Activated CD4-positive, CD25-positive, alpha-beta regulatory T cell treated with anti-CD3 and anti-CD28 coated beads, Interleukin-2, amount 50 U/mL, for 16 hours (primary cell): Measurements from ENCODE around the gene BPIFB6.

Experiments used
- DNase-seq: peaks from one replicate; pipeline ENCODE4 v3.0.0-alpha.2; 2020; ENCODE audit warnings: low read depth, low spot score

The BPIFB6 gene

GRCh38 chr20:33031531-33031930 is at the start of gene BPIFB6:
Gene BPIFB6, plus strand, starts transcription at chr20:33031648. Its CDS starts 0 bp downstream, at chr20:33031648.
- DNase-seq, result no peak

GRCh38 chr20:32982617-32983458 is 48.6 kb upstream of the BPIFB6 start:
- DNase-seq, result no peak

- no peak for DNase-seq
Observed at GRCh38 chr20:32983459-32984112, 47.9 kb upstream of the BPIFB6 start.

- DNase-seq, result no peak
Observed at GRCh38 chr20:32984196-32984595, 47.3 kb upstream of the BPIFB6 start.

GRCh38 chr20:32984631-32985354 is 46.7 kb upstream of the BPIFB6 start:
- DNase-seq, result no peak

- no peak for DNase-seq
Observed at GRCh38 chr20:32985596-32985995, 45.9 kb upstream of the BPIFB6 start.

GRCh38 chr20:32986331-32986966 is 45.0 kb upstream of the BPIFB6 start:
- DNase-seq, result no peak

GRCh38 chr20:32987044-32987825 is 44.2 kb upstream of the BPIFB6 start:
- DNase-seq, result no peak

- no peak for DNase-seq
Observed at GRCh38 chr20:32988008-32988407, 43.4 kb upstream of the BPIFB6 start.

GRCh38 chr20:32989507-32990283 is 41.8 kb upstream of the BPIFB6 start:
- no peak for DNase-seq

- DNase-seq, result no peak
Observed at GRCh38 chr20:32990426-32990825, 41.0 kb upstream of the BPIFB6 start.

GRCh38 chr20:32991383-32991782 is 40.1 kb upstream of the BPIFB6 start:
- DNase-seq, result no peak

- no peak for DNase-seq
Observed at GRCh38 chr20:32991792-32992641, 39.4 kb upstream of the BPIFB6 start.

- no peak for DNase-seq
Observed at GRCh38 chr20:32993496-32994050, 37.9 kb upstream of the BPIFB6 start.

GRCh38 chr20:32995802-32996201 is 35.6 kb upstream of the BPIFB6 start:
- DNase-seq, result no peak

- no peak for DNase-seq
Observed at GRCh38 chr20:32997431-32997830, 34.0 kb upstream of the BPIFB6 start.

GRCh38 chr20:32999603-33000250 is 31.7 kb upstream of the BPIFB6 start:
- no peak for DNase-seq

- no peak for DNase-seq
Observed at GRCh38 chr20:33000802-33001466, 30.5 kb upstream of the BPIFB6 start.
